ENCODE measurements around the gene TEX35.
A peak's percentile ranks its signal among the peaks of the same experiment; 100 is the strongest.
"Not testable (repeated sequence)": the region's sequence is repeated elsewhere in the genome, so short reads cannot be mapped to it uniquely, and the experiment has no call there.

The TEX35 gene

DNA sequence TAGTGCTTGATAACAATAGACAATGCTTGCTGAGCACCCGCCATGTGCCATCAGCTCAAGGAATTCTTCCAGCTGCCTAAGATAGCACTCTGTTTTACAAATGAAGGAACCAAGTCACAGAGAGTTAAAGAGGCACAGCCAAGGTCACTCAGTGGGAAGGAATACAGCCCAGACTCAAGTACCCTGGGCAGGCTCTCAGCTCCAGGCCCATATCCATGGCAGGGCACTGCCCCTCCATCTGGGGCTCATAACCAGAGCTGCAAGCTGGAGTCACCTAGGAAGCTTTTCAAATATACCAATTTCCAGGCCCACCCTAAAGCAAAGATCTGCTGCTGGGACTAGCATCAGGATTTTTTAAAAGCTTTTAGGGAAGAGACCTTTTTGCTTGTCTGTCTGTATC is 17.8 kb upstream of the TEX35 start:
- no peak for DNase-seq (ENCODE audit: low spot score)

DNA sequence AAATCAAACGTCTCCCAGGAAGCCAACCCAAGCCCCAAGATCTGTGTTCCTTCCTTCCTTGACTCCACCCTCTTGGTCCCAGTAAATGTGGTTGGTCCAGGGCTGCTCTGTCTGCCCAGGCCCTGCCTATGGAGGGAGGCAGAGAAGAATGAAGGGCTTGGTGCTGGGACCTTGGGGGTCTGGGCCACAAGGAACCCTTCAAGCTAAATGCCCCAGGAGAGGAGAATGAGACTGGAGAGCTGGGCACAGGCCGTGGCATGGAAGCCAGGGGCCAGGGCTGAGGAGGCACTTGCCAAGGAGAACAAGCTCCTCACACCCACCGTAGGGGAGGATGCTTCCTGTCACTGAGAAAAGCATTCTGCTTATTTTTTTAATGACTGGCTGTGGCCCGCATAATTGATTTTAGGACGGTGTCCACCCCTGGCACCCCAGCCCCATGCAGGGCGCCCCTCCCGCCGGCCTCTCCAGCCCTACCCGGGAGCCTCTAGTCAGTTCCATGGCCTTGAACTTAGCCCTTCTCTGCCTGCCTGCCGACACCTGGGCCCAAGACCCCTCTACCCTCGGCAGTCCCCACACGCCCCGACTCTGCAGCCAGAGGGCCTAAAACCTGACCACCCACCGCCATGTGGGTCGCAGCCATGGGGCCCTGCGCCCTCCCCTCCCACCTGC is 17.0 kb upstream of the TEX35 start:
- DNase-seq (ENCODE audit: low spot score): no peak

DNA sequence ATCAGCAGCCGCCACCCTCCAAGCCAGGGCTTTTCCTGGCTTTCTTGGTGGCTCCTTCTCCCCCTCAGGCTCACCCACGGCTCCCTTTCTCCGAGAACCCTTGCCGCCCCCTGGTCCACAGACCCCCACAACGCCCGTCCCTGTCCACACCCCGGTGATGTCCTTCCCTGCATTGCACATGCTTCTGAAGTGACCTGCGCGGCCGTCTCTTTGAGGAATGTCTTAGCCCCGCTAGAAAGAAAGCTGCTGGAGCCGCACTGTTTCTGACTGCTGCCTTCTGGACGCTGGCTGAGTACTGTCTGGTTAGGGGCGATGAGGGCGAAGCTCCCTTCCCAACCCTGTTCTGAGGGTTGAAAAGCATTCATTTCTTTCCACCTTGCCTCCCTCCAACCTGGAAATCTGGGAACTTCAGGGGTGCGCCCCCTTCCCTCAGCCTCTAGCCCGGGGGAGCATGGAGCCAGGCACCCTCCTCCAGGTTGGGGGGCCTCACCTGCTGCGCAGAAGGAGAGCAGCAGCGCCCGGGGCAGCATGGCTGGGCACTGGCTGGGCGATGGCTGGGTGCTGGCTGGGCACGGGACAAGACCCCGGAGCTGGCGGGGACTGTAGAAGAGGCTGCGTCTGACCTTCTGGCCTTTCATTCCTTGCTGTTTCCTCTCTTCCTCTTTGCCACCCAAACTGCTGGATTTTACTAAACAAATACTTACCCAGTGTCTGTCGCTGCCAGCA is 16.3 kb upstream of the TEX35 start, which contains the start of gene CLEC20A:
TSS of gene CLEC20A (minus strand) at position 555 of the 726 bp plus-strand sequence. CDS start at position 530, 25 bp downstream.
- DNase-seq (ENCODE audit: low spot score): no peak

DNA sequence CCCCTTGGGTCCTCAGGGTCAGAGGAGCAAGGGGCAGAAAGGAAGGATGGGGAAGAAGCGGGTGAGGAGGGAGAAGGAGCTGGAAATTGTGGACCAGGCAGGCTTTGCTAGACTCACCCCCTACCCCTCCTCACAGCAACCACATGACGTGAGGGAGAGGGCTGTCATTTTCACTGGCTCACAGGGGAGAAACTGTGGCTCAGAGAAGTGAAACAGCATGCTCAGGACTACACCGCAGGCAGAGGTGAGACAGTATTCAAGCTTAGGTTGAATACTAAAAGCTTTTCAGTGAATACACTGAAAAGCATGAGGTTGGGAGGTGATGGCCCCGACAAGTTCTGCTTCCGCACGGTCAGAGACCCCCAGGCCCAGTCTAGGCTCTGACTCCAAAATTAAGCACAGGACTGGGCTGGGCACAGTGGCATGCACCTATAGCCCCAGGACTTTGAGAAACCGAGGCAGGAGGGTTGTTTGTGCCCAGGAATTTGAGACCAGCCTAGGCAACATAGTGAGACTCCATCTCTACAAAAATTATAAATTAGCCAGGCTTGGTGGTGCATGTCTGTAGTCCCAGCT is 14.9 kb upstream of the TEX35 start:
- no peak for DNase-seq (ENCODE audit: low spot score)

DNA sequence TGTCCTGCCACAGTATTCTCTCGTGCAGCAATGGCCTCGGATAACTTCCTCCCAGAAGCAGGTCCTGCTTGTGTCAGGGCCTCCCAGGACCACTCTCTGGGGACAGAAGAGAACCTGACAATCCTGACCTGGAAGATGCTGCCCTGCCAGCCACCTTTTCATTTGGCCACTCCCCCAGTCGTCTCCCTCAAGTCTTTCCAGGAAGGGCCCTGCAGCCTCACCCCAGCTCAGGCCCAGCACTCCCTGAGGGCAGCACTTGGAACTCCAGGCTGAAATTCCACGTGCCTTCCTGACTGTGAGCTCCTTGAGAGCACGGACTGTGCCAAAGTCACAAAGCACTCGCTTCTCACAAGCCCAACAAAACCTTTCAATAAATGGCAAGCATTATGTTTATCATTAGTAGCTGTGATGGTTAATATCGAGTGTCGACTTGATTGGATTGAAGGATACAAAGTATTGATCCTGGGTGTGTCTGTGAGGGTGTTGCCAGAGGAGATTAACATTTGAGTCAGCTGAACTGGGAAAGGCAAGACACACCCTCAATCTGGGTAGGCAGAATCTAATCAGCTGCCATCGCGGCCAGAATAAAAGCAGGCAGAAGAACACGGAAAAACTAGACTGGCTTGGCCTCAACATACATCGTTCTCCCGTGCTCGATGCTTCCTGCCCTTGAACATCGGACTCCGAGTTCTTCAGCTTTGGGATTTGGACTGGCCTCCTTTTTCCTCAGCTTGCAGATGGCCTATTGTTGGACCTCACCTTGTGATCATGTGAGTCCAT is 13.8 kb upstream of the TEX35 start:
- DNase-seq (ENCODE audit: low spot score): no peak

DNA sequence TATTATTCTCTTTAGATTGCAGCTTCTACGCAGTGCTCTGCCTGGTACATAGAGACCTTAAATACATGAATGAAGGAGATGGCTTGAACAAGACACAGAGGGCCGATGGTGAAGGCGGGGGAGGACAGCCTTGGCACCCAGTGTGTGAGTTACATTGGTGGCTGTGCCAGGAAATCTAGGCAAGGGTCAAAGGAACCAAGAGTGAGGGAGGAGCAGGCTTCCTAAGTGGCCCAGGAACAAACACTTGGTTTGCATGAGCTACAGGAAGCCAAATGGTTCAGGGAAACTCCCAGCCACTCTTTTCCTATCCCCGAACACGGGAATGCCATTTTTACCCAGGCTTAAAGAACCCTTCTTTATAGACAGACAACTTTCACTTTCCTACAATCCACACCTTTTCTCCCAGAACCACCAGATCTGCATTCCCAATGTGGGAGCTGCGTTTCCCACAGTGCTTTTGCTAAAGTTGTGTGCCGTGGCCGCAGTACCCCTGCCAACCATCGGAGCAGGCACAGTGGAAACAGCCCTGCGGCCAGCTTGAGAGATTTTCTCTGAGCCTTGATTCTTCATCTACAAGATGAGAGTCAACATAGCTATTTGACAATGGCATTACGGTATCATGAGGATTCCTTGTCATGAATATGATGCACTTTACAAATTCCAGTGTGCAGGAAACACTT is 12.7 kb upstream of the TEX35 start:
- DNase-seq (ENCODE audit: low spot score): no peak

DNA sequence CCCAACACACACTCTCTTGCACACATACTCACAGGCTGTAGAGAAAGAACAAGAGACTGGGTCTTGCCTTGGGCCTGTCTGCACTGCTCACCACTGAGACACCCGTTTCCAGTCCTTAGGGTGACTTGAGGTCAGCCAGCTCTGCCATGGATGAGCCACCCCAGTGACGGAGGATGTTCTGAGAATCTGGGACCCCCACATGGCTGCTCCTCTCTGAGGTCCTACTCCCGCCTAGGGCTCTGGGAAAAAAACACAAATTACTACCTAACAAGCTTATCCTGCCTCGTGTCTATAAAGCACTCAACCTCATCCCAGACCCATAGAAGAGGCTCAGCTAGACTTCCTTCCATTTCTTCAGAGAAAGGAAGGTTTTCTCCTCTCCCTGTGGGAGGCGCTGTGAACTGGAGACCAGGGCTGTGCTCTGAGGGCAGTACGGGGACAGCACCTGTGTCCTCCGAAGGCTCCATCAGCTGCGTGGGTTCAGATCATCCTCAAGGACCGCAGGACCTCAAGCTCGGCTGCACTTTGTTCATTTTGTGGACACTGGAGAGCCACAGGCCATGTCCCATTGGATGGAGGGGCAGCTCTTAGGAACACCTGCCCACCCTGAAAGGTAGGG is 11.9 kb upstream of the TEX35 start:
- no peak for DNase-seq (ENCODE audit: low spot score)

DNA sequence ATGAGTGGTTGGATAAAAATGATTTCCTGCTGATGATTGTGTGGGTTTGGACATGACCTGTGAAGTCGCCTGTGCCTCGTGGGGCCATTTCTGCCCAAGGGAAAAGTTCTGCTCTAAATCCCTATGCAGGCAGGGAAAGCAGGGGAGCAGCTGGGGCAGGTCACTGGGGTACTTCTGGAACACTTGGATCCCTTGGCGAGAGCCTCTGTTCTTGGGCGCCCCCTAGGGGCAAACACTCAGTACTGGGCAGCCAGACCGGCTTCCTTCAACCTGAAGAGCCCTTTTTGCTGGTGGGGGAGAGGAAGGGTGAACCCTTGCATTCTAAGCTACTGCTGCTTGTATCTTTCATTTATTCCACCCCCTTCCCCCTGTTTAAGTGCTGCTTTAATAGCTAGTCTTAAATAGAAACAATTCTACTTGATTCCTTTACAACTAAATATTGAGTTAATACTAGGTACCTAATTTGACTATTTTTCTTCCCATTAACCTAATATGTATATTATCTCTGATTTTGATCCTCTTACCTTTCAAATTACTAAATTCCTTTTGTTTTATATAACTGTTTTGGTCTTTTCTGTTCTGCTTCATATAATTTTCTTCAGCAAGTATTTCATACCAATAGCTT is 11.1 kb upstream of the TEX35 start:
- DNase-seq (ENCODE audit: low spot score): peak; percentile 64

DNA sequence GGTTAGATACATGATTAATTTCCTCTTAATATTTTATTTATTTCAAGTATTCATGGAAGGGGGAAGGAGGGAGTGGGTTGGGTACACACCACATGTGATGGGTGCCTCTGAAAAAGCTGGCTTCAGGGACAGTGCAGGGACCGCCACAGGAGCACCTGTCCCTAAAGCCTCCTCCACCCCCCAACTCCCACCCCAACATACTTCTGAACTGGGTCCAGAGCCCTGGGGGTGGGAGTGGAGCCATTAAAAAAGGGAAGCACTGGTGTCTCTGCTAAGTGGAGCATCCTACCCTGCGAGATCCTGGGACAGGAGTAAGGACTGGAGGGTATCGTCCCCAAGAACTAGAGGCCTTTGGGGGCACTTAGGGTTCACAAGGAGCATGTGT is 10.6 kb upstream of the TEX35 start:
- DNase-seq (ENCODE audit: low spot score): no peak

DNA sequence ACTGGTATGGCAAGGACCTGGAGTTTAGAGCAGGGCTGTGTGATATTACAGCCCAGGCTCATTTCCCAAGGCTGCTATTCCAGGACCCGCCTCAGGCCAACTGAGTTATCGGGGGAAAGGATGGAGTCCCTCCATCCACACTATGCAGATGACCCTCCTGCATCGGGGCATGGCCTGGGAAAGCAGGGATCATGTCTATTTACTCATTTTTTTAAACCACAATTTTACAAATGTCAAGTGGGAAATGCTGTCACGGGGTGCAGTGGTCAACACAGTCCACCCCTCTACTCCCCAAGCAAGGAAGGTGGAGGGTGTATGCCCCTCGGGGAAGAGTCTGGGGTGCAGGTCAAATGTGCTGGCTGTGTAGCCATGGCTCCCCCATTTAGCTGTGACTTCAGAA is 10.1 kb upstream of the TEX35 start:
- DNase-seq (ENCODE audit: low spot score): no peak

DNA sequence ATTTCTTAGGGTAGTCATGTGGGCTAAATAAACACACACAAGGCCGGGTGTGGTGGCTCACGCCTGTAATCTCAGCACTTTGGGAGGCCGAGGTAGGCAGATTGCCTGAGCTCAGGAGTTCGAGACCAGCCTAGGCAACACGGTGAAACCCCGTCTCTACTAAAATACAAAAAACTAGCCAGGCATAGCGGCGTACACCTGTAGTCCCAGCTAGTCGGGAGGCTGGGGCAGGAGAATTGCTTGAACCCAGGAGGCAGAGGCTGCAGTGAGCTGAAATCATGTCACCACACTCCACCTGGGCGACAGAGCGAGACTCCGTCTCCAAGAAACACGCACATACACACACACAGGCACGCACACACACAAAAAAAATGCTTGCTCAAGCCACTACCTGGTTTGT is 9.6 kb upstream of the TEX35 start:
- not testable (repeated sequence) for DNase-seq (ENCODE audit: low spot score)

DNA sequence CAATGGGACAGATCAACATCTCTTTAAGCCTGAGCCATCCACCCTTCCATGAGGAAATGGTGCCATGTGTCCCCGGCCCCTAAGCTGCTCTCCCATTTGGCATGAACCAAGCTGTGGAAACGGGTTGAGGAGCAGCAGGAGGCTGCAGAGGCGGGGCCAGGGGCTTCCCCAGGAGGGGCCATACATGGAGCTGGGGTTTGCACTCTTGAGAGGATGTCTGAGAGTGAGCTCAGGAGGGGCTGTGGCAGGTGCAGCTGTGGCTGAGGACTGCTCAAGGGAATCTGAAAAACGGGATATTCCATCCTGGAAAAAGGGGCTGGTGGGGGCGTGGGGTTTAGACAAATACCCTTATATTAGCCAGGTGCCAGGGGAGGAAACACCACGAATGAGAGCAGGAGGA is 9.1 kb upstream of the TEX35 start:
- DNase-seq (ENCODE audit: low spot score): no peak

DNA sequence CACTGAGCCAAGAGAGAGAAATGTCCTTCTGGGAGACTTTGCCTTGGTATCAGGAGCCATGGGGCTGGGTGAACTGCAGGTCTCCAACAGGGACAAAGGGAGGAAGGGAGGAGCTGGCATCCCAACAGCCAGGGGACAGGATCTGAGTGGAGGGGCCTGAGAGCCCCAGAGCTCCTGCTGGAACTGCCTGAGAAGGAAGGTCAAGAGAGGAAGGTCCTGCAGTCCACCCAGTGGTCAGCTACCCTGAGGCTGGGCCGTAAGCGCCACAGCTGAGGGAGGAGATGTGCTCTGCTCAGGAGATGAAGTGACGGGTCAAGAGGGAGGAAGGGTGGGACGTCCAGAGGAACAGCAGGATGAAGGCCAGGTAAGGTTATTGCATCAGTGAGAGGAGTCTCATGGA is 8.6 kb upstream of the TEX35 start:
- no peak for DNase-seq (ENCODE audit: low spot score)

DNA sequence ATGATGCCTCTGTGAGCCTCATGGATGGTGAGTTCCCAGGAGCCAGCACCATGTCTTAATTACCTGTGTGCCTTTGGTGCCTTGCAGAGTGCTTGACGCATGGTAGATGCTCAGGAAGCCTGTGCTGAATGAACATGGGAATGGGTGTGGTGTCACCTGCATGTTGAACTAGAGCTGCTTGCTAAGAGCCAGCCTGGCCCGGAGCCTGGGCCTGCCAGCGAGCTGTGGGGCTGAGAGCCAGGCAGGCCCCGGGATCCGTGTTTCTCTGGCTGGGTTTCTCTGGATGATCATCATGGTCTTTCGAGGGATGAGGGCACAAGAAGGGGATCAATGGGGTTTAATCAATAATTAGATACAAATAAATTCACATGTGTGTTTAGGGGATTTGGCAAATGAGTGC is 6.7 kb upstream of the TEX35 start:
- no peak for DNase-seq (ENCODE audit: low spot score)

DNA sequence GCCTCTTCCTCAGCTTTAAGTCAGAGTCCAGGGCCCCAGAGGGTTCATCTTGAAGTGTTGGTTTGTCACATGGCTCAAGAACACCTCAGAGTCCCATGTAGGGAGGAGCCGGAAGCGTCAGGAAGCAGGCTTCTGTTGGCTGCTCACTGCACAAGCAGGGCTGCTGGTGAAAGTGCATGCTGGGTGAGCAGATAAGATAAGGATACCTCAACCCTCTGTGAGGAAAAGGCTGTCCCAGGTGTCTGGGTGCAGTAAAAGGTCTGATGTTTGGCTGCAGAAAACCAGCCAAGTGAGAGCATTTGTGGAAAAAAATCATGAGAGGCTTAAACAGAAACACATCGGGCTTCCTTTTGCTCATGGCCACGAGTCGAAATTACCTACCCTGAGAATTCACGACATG is 6.2 kb upstream of the TEX35 start:
- DNase-seq (ENCODE audit: low spot score): no peak

DNA sequence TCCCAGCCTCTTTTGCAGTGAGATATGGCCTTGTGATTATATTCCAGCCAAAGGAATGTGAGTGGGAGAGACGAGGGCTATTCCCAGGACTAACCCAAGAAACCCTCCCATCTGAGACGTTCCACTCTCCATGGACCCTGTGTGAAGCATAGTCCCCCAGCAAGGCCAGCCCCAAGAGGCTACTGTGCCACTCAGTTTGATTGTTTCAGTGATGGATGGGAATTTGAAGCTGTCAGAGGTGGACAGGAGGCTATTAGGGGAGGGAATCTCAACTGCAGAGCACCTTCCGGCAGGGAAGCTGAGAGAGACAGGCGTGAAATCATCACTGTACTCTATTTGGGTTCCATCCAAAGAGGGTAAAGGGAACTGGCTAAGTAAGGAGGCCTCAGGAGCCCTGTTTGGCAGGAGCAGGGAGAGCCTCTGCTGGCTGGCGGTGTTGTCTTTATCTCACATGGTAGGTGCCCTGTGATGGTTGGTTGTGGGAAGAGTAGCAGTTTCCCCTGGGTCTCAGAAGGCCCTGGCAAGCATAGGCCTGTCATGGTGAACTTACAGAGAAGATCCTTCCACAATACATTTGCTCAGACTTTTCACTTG is 3.4 kb upstream of the TEX35 start:
- no peak for DNase-seq (ENCODE audit: low spot score)

DNA sequence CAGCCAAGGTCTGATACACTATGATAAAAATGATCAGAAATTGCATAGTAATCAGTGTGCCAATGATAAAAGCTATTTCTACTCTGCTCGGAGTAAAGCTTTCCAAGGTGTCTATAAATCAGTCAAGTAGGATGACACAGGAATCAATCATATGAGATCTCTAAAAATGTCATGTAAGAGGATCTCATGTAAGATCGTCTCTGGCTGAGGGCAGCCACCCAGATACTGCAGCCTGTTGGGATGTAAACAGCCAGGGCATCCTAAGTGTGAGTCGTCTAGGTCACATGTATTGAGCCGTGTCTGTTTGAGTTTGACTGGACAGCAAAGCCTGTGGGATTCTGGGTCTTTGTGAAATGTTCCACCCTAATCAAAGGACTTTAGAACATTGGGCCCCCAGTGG is 2.8 kb upstream of the TEX35 start:
- DNase-seq (ENCODE audit: low spot score): no peak

DNA sequence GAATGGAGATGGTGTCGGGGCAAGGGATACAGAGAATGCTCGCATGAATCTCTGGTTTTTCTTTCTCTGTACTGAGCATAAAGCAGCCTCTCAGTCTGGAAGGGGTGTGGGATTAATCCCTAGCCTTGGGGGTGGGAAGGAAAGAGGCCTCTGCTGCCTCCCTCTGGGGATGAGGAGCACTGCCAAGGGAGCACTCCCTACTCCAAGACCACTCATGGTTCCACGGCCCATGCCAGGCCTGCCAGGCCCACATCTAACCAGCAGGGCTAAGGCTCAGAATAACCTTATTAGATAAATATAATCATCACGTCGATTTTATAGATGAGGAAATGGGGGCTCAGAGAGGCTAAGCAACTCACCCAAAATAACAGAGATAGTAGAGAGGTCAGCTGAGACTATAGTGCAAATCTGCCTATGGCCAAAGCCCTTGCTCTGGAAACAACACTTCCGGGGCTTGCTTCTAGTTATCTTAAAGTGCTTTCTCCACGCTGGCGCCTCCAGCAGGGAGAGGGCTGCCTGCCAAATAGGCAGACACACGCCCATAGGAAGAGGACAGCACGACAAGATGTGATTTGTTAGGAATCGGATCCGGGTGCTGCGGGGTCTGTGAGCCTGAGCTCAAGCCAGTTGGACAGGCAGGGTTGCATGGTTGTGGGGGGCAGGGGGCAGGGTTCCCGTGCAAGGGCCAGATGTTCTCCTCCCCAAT is 522 bp downstream of the TEX35 start:
- no peak for DNase-seq (ENCODE audit: low spot score)

DNA sequence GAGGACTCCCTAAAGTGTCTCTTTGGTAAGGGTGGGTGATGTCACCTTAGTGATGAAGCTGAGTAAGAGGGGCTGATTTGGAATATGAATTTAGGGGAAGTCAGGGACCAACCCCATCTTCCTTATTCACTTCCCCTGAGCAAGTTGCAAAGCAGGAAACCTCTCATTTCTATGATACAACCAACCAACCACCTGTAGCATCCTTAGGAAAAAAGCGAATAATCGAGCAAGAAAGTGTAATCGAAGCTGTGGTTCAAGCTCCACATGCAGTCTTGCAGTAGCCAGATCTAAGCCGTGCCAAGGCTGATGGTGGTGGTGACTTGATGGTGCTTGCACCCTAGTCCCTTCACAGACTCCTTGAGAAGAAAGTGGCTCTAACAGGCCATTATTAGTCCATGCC is 3.2 kb downstream of the TEX35 start:
- DNase-seq (ENCODE audit: low spot score): no peak

DNA sequence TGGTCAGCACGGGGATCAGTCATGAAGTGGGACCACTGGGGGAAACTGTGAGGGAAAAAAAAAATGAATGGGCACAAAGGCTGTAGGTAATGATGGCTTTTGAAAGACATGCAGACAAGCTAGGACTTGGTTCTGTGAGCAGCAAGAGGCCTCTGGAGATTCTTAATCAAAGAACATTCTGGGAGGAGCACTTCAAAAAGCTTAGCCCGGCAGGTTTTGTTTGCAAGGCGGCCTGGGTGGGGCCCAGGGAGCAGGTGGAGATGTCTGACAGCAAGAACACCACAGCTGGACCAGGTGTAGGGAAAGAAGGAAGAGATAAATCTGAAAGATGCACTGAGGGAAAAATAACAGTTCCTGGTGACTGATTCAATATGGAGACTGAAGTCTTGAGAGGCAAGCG is 6.0 kb downstream of the TEX35 start:
- no peak for DNase-seq (ENCODE audit: low spot score)
